ENCODE data around the gene VPS16. TPM values are rescaled to one million over a fixed set of nuclear protein-coding genes. Genes with fewer than 3 reads are reported as not detected.

Gene VPS16
- total and polyA plus RNA-seq, 4 donors: 35.3 to 71.6 (median 61.2) TPM

DNA sequence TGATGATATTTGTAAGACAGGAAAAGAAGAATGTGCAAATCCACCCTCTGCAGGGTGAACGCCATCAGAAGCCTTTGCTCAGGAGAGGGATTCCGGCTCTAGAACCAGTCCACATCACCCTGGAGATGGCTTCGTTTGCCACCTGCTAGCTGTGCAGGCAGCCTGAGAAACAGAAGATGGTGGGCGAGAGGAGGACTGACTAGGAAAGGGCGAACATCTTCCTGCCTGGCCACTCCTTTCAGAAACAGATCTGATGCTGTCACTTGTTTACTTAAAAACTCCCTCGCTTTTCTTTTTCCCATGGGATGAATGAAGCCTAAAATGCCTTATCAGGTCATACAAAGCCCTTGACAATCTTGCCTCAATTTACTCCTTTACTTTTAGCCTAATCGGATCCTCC lies 33.9 kb downstream of the VPS16 start:
- WGBS (ENCODE audit: insufficient coverage): 11% methylated on average over 6 of the region's 7 CpGs
- H3K36me3 ChIP-seq (ENCODE audit: control insufficient read depth, insufficient read depth, low read length): peaks cover 6% of the 10 kb centered on the region
- peak overlapping the region; percentile 94 for H3K4me3 ChIP-seq (ENCODE audit: low read depth, low read length)
- H3K27ac ChIP-seq (ENCODE audit: low read depth, low read length): no peak overlapping the region
- no peaks in the 10 kb centered on the region for H3K9me3 ChIP-seq (ENCODE audit: control insufficient read depth, insufficient read depth, low read length)
- peak in 2 of 6 donors; percentile 28 to 30 for DNase-seq (ENCODE audit: low read depth in 4 of 6, low spot score in 6 of 6)
- peaks cover 2% of the 10 kb centered on the region for H3K27me3 ChIP-seq (ENCODE audit: control insufficient read depth, insufficient read depth, low read length)
- peaks cover 39% of the 10 kb centered on the region for H3K4me1 ChIP-seq (ENCODE audit: control insufficient read depth, insufficient read depth, low read length)

DNA sequence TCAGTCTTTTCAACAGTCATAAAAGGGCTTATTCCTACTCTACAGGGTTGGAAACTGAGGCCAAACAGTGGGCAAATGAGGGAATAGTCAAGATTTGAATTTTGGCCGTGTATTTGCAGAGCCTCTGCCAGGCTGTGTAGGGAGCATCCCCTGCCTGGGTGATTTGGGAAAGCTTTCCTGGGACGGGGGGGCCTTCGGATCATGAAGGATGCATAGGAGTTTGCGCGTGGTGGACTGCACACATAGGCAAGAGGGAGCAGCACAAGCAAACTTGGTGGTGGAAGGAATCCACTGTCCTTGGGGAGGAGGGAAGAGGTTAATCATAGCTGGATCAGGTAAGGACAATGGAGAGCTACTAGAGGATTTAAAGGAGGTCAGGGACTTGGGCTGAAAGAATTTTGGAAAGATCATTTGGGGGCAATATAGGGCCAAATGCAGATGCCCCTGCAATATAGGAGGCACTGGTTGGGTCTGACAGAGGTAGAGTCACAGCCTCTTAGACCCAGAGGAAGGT lies 35.2 kb downstream of the VPS16 start:
- H3K9me3 ChIP-seq (ENCODE audit: control insufficient read depth, insufficient read depth, low read length): no peaks in the 10 kb centered on the region
- peaks cover 2% of the 10 kb centered on the region for H3K27me3 ChIP-seq (ENCODE audit: control insufficient read depth, insufficient read depth, low read length)
- no peak for DNase-seq (ENCODE audit: low read depth in 4 of 6, low spot score in 6 of 6)
- peaks cover 6% of the 10 kb centered on the region for H3K36me3 ChIP-seq (ENCODE audit: control insufficient read depth, insufficient read depth, low read length)
- H3K4me3 ChIP-seq (ENCODE audit: low read depth, low read length): no peak overlapping the region
- H3K4me1 ChIP-seq (ENCODE audit: control insufficient read depth, insufficient read depth, low read length): peaks cover 37% of the 10 kb centered on the region
- 87% methylated on average over 5 of the region's 5 CpGs for WGBS (ENCODE audit: insufficient coverage)
- H3K27ac ChIP-seq (ENCODE audit: low read depth, low read length): no peak overlapping the region

DNA sequence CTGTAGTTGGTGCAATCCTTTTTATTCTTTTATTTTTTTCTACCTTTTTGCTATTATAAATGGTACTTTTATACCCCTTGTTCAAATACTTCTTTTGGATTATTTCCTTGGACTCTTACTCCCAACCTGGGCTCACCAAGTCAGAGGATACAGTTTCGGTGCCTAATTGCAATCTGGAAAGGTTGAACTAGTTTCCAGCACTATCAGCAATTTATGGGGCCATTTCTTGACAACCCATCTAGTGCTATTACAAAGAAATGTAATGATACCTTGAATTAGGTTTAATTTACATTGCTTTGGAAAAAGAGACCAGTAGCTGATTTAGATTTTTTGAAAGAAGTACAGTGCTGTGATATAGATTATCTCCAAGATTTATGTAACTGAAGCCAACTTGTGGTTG lies 38.0 kb downstream of the VPS16 start:
- Histone ChIP-seq H3K36me3 (ENCODE audit: control insufficient read depth, insufficient read depth, low read length) (peaks cover 8% of the 10 kb centered on the region), H3K4me1 (ENCODE audit: control insufficient read depth, insufficient read depth, low read length) (peaks cover 16% of the 10 kb centered on the region), H3K27ac (ENCODE audit: low read depth, low read length) (no peak overlapping the region), H3K27me3 (ENCODE audit: control insufficient read depth, insufficient read depth, low read length) (no peaks in the 10 kb centered on the region), H3K4me3 (ENCODE audit: low read depth, low read length) (no peak overlapping the region), H3K9me3 (ENCODE audit: control insufficient read depth, insufficient read depth, low read length) (no peaks in the 10 kb centered on the region)
- no peak for DNase-seq (ENCODE audit: low read depth in 4 of 6, low spot score in 6 of 6)
- no CpG with 5 or more reads among the region's 1 CpG for WGBS (ENCODE audit: insufficient coverage)

DNA sequence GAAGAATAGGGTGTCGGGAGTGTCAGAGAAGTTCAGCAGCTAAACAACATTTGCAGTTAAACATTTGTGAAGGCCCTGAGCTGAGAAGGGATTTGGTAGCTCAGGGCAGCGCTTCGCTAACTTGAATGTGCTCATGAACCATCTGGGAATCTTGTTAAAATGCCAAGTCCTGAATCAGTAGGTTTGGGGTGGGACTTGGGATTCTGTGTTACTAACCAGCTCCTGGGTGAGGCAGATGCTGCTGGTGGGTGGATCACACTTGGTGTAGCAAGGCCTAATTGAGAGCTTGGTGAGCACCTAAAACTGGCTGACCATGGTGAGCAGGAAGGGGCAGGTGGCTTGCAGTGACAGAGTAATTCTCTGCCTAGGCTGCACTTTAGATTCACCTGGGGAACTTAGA lies 38.6 kb downstream of the VPS16 start:
- Histone ChIP-seq H3K27ac (ENCODE audit: low read depth, low read length) (no peak overlapping the region), H3K4me3 (ENCODE audit: low read depth, low read length) (no peak overlapping the region), H3K36me3 (ENCODE audit: control insufficient read depth, insufficient read depth, low read length) (peaks cover 8% of the 10 kb centered on the region), H3K9me3 (ENCODE audit: control insufficient read depth, insufficient read depth, low read length) (no peaks in the 10 kb centered on the region), H3K27me3 (ENCODE audit: control insufficient read depth, insufficient read depth, low read length) (no peaks in the 10 kb centered on the region), H3K4me1 (ENCODE audit: control insufficient read depth, insufficient read depth, low read length) (peaks cover 13% of the 10 kb centered on the region)
- DNase-seq (ENCODE audit: low read depth in 4 of 6, low spot score in 6 of 6): peak in 3 of 6 donors; percentile 32 to 90 (median 87)
- WGBS (ENCODE audit: insufficient coverage): 22% methylated on average over 3 of the region's 3 CpGs

DNA sequence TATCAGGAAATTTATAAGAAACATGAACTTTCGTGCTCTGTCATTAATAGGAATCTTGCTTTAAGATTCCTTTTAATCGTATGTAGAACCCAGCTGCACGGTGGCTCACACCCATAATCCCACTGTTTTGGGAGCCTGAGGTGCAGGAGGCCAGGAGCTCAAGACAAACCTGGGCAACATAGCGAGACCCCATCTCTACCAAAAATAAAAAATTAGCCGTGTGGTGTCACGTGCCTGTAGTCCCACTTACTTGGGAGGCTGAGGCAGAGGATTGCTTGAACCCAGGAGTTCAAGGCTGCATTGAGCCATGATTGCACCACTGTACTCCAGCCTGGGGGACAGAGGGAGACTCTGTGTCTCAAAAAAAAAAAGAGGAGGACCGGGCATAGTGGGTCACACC lies 40.1 kb downstream of the VPS16 start:
- WGBS (ENCODE audit: insufficient coverage): 57% methylated on average over 2 of the region's 7 CpGs
- H3K27me3 ChIP-seq (ENCODE audit: control insufficient read depth, insufficient read depth, low read length): no peaks in the 10 kb centered on the region
- H3K27ac ChIP-seq (ENCODE audit: low read depth, low read length): no peak overlapping the region
- H3K36me3 ChIP-seq (ENCODE audit: control insufficient read depth, insufficient read depth, low read length): peaks cover 8% of the 10 kb centered on the region
- H3K4me1 ChIP-seq (ENCODE audit: control insufficient read depth, insufficient read depth, low read length): peaks cover 6% of the 10 kb centered on the region
- H3K9me3 ChIP-seq (ENCODE audit: control insufficient read depth, insufficient read depth, low read length): no peaks in the 10 kb centered on the region
- DNase-seq (ENCODE audit: low read depth in 4 of 6, low spot score in 6 of 6): no peak
- H3K4me3 ChIP-seq (ENCODE audit: low read depth, low read length): no peak overlapping the region

DNA sequence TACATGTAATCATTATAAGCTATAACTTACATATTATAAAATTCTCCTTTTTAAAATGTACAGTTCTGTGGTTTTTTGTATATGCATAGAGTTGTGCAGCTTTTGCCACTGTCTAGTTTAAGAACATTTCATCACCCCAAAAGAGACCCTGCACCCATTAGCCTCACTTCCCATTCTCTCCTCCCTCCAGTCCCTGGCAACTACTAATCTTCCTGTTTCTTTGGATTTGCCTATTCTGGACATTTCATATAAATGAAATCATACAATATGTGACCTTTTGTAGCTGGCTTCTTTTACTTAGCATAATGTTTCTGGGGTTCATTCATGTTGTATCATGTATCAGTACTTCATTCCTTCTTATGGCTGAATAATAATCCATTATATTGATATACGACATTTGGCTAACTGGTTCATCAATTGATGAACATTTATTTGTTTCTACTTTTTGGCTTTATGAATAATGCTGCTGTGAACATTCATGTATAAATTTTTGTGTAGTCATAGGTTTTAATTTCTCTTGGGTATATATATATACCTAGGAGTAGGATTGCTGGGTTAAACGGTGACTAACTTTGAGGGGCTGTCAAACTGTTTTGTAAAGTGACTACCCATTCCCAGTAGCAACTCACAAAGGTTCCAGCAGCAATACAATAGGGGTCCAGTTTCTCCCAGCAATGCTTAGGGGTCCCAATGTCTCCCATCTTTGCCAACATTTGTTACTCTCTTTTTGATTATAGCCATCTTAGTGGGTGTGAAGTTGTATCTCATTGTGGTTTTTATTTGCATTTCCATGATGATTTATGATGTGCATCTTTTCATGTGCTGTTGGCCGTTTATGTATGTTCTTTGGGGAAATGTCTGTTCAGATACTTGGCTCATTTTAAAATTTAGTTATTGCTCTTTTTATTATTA lies 43.4 kb downstream of the VPS16 start:
- Histone ChIP-seq H3K27ac (ENCODE audit: low read depth, low read length) (no peak overlapping the region), H3K27me3 (ENCODE audit: control insufficient read depth, insufficient read depth, low read length) (no peaks in the 10 kb centered on the region)

DNA sequence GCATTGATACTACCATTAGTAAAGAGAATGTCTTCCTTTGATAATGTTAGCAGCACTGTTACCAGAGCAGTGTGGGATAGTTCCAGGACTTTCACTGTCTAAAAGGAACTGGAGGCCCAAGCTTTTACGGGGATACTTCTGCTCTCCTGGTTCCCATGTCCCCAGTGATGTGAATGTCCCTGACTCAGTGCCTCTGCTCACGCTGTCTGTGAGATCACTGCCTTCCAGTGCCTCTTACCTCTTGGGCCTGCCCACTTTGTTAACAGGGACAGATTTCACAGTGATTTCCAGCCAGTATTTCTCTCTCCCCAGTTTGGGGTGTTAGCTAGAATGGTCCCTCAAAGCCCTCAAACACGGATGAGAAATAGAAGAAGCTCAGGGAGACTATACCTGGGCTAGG lies 47.2 kb downstream of the VPS16 start:
- 75% methylated on average over 2 of the region's 3 CpGs for WGBS (ENCODE audit: insufficient coverage)
- H3K27ac ChIP-seq (ENCODE audit: low read depth, low read length): no peak overlapping the region
- no peaks in the 10 kb centered on the region for H3K27me3 ChIP-seq (ENCODE audit: control insufficient read depth, insufficient read depth, low read length)
- H3K36me3 ChIP-seq (ENCODE audit: control insufficient read depth, insufficient read depth, low read length): no peaks in the 10 kb centered on the region
- no peak overlapping the region for H3K4me3 ChIP-seq (ENCODE audit: low read depth, low read length)
- no peaks in the 10 kb centered on the region for H3K4me1 ChIP-seq (ENCODE audit: control insufficient read depth, insufficient read depth, low read length)
- H3K9me3 ChIP-seq (ENCODE audit: control insufficient read depth, insufficient read depth, low read length): no peaks in the 10 kb centered on the region
- DNase-seq (ENCODE audit: low read depth in 4 of 6, low spot score in 6 of 6): no peak

More for the DNA sequence above, 43.4 kb downstream of the VPS16 start:
- no peak overlapping the region for H3K4me3 ChIP-seq (ENCODE audit: low read depth, low read length)
- H3K36me3 ChIP-seq (ENCODE audit: control insufficient read depth, insufficient read depth, low read length): peaks cover 3% of the 10 kb centered on the region
- no peak for DNase-seq (ENCODE audit: low read depth in 4 of 6, low spot score in 6 of 6)
- peaks cover 4% of the 10 kb centered on the region for H3K4me1 ChIP-seq (ENCODE audit: control insufficient read depth, insufficient read depth, low read length)
- H3K9me3 ChIP-seq (ENCODE audit: control insufficient read depth, insufficient read depth, low read length): no peaks in the 10 kb centered on the region
- WGBS (ENCODE audit: insufficient coverage): no CpG with 5 or more reads among the region's 3 CpGs

DNA sequence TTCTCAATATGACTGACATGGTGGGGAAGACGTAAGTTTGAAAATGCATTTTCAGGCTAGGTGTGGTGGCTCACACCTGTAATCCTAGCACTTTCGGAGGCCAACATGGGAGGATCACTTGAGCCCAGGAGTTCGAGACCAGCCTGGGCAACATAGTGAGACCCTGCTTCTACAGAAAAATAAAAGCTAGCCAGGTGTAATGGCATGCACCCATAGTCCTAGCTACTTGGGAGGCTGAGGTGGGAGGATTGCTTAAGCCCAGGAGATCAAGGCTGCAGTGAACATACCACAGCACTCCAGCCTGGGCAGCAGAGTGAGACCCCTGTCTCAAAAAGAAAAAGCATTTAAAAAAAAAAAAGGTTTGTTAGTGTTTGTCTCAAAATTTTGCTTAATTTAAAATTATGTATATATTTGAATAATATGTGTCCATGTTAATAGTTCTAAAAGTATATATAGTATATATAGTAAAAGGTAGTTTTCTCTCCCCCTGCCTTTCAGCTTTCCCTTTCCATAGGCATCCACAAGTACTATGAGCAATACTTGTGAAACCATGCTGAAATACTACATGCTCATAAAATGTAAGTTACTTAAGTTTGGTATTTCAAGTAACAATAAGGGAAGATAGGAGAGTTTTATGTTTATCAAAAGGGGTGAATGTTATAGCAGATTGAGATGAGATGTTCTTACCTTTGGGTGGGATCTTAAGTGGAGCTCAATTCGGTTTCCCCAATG lies 47.8 kb downstream of the VPS16 start:
- H3K9me3 ChIP-seq (ENCODE audit: control insufficient read depth, insufficient read depth, low read length): no peaks in the 10 kb centered on the region
- H3K27me3 ChIP-seq (ENCODE audit: control insufficient read depth, insufficient read depth, low read length): no peaks in the 10 kb centered on the region
- 100% methylated on average over 3 of the region's 4 CpGs for WGBS (ENCODE audit: insufficient coverage)
- no peak overlapping the region for H3K4me3 ChIP-seq (ENCODE audit: low read depth, low read length)
- no peak overlapping the region for H3K27ac ChIP-seq (ENCODE audit: low read depth, low read length)
- no peak for DNase-seq (ENCODE audit: low read depth in 4 of 6, low spot score in 6 of 6)
- no peaks in the 10 kb centered on the region for H3K36me3 ChIP-seq (ENCODE audit: control insufficient read depth, insufficient read depth, low read length)
- H3K4me1 ChIP-seq (ENCODE audit: control insufficient read depth, insufficient read depth, low read length): no peaks in the 10 kb centered on the region

DNA sequence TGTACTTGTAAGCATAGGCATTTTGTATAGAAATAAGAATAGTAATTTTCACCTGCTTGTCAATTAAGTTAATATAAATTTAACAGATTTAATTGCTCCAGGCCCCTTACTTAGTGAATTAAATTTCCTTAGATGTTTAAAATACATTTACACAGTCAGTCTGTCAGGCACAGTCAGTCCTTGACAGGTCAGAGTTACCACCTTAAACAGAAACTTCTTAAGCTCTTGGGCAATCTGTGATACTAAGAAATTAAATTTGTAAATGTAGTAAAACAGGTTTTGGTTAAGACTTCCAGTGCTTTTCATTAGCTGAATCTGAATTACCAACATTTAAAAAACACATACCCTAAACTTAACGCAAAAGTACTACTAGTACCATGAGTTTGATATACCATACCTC lies 48.7 kb downstream of the VPS16 start:
- H3K9me3 ChIP-seq (ENCODE audit: control insufficient read depth, insufficient read depth, low read length): no peaks in the 10 kb centered on the region
- WGBS (ENCODE audit: insufficient coverage): no CpG with 5 or more reads among the region's 1 CpG
- no peaks in the 10 kb centered on the region for H3K27me3 ChIP-seq (ENCODE audit: control insufficient read depth, insufficient read depth, low read length)
- no peaks in the 10 kb centered on the region for H3K36me3 ChIP-seq (ENCODE audit: control insufficient read depth, insufficient read depth, low read length)
- H3K4me3 ChIP-seq (ENCODE audit: low read depth, low read length): no peak overlapping the region
- no peak overlapping the region for H3K27ac ChIP-seq (ENCODE audit: low read depth, low read length)
- no peaks in the 10 kb centered on the region for H3K4me1 ChIP-seq (ENCODE audit: control insufficient read depth, insufficient read depth, low read length)
- DNase-seq (ENCODE audit: low read depth in 4 of 6, low spot score in 6 of 6): no peak
